Measurements from ENCODE around the gene DNAJC21.

DNAJC21 gene

GRCh38 chr5:34891981-34892380 lies 37.4 kb upstream of the DNAJC21 start:
- no peak for TF ChIP-seq CTCF (IDR thresholded peaks at IDR 0.05)
- no peak overlapping the region for H3K4me3 ChIP-seq (ENCODE audit: low read depth, low read length)
- H2AFZ ChIP-seq: no peak overlapping the region
- no peaks in the 10 kb centered on the region for H3K4me1 ChIP-seq
- no peak overlapping the region for H3K27ac ChIP-seq
- no peaks in the 10 kb centered on the region for H3K36me3 ChIP-seq (ENCODE audit: control insufficient read depth, insufficient read depth, low read length)
- H3K27me3 ChIP-seq (ENCODE audit: control insufficient read depth, insufficient read depth, low read length): no peaks in the 10 kb centered on the region
- H3K9me3 ChIP-seq (ENCODE audit: control insufficient read depth, low read length): no peaks in the 10 kb centered on the region
- H3K9ac ChIP-seq: no peak overlapping the region
- H3K4me2 ChIP-seq (ENCODE audit: low read length): no peak overlapping the region
- H3K79me2 ChIP-seq: no peaks in the 10 kb centered on the region

- Histone ChIP-seq H3K9me3 (ENCODE audit: control insufficient read depth, low read length) (no peaks in the 10 kb centered on the region), H3K9ac (no peak overlapping the region), H3K36me3 (ENCODE audit: control insufficient read depth, insufficient read depth, low read length) (no peaks in the 10 kb centered on the region), H3K4me2 (ENCODE audit: low read length) (no peak overlapping the region), H3K27me3 (ENCODE audit: control insufficient read depth, insufficient read depth, low read length) (no peaks in the 10 kb centered on the region), H3K4me3 (ENCODE audit: low read depth, low read length) (no peak overlapping the region), H2AFZ (no peak overlapping the region), H3K27ac (no peak overlapping the region), H3K4me1 (no peaks in the 10 kb centered on the region), H3K79me2 (no peaks in the 10 kb centered on the region)
- no peak for TF ChIP-seq CTCF (IDR thresholded peaks at IDR 0.05)
Observed at GRCh38 chr5:34892414-34892813, 36.9 kb upstream of the DNAJC21 start.

- H3K27ac ChIP-seq: no peak overlapping the region
- no peaks in the 10 kb centered on the region for H3K9me3 ChIP-seq (ENCODE audit: control insufficient read depth, low read length)
- no peaks in the 10 kb centered on the region for H3K36me3 ChIP-seq (ENCODE audit: control insufficient read depth, insufficient read depth, low read length)
- no peak overlapping the region for H3K4me3 ChIP-seq (ENCODE audit: low read depth, low read length)
- no peak overlapping the region for H2AFZ ChIP-seq
- no peak overlapping the region for H3K9ac ChIP-seq
- no peak overlapping the region for H3K4me2 ChIP-seq (ENCODE audit: low read length)
- no peaks in the 10 kb centered on the region for H3K4me1 ChIP-seq
- TF ChIP-seq CTCF (IDR thresholded peaks at IDR 0.05): no peak
- H3K79me2 ChIP-seq: no peaks in the 10 kb centered on the region
- H3K27me3 ChIP-seq (ENCODE audit: control insufficient read depth, insufficient read depth, low read length): no peaks in the 10 kb centered on the region
Observed at GRCh38 chr5:34894716-34895115, 34.6 kb upstream of the DNAJC21 start.

- no peaks in the 10 kb centered on the region for H3K79me2 ChIP-seq
- H3K27me3 ChIP-seq (ENCODE audit: control insufficient read depth, insufficient read depth, low read length): no peaks in the 10 kb centered on the region
- no peaks in the 10 kb centered on the region for H3K9me3 ChIP-seq (ENCODE audit: control insufficient read depth, low read length)
- no peak for TF ChIP-seq CTCF (IDR thresholded peaks at IDR 0.05)
- no peak overlapping the region for H2AFZ ChIP-seq
- H3K4me2 ChIP-seq (ENCODE audit: low read length): no peak overlapping the region
- no peak overlapping the region for H3K9ac ChIP-seq
- H3K4me3 ChIP-seq (ENCODE audit: low read depth, low read length): no peak overlapping the region
- no peaks in the 10 kb centered on the region for H3K4me1 ChIP-seq
- no peaks in the 10 kb centered on the region for H3K36me3 ChIP-seq (ENCODE audit: control insufficient read depth, insufficient read depth, low read length)
- no peak overlapping the region for H3K27ac ChIP-seq
Observed at GRCh38 chr5:34895641-34896419, 33.5 kb upstream of the DNAJC21 start.

GRCh38 chr5:34897646-34898045 lies 31.7 kb upstream of the DNAJC21 start:
- no peaks in the 10 kb centered on the region for H3K4me1 ChIP-seq
- H3K4me2 ChIP-seq (ENCODE audit: low read length): no peak overlapping the region
- H3K36me3 ChIP-seq (ENCODE audit: control insufficient read depth, insufficient read depth, low read length): no peaks in the 10 kb centered on the region
- H3K4me3 ChIP-seq (ENCODE audit: low read depth, low read length): no peak overlapping the region
- H3K9ac ChIP-seq: no peak overlapping the region
- H2AFZ ChIP-seq: no peak overlapping the region
- no peaks in the 10 kb centered on the region for H3K27me3 ChIP-seq (ENCODE audit: control insufficient read depth, insufficient read depth, low read length)
- H3K79me2 ChIP-seq: no peaks in the 10 kb centered on the region
- H3K27ac ChIP-seq: no peak overlapping the region
- no peaks in the 10 kb centered on the region for H3K9me3 ChIP-seq (ENCODE audit: control insufficient read depth, low read length)
- no peak for TF ChIP-seq CTCF (IDR thresholded peaks at IDR 0.05)
